Left ventricle myocardium inferior (tissue), 1 donor: ENCODE results near the gene ANXA6. TPM values are rescaled to one million over a fixed set of nuclear protein-coding genes. Genes with fewer than 3 reads are reported as not detected.

Experiments used
- DNase-seq: peaks from one replicate; pipeline ENCODE4 v3.0.0-alpha.2; 2020
- H3K27ac ChIP-seq: fragments of 200-600 bp; replicated peaks from 2 replicates; pipeline ENCODE4 v1.8.0; 2021
- H3K27me3 ChIP-seq: fragments of 200-600 bp; 2 replicates; pipeline ENCODE4 v1.8.0; 2021; ENCODE audit warnings: low read depth
- H3K36me3 ChIP-seq: fragments of 200-600 bp; 2 replicates; pipeline ENCODE4 v1.8.0; 2021
- H3K4me1 ChIP-seq: fragments of 200-600 bp; 2 replicates; pipeline ENCODE4 v1.8.0; 2021
- H3K4me3 ChIP-seq: fragments of 200-600 bp; 2 replicates; pipeline ENCODE4 v1.8.0; 2021; ENCODE audit warnings: mild to moderate bottlenecking, moderate library complexity
- H3K9me3 ChIP-seq: fragments of 200-600 bp; replicated peaks from 2 replicates; pipeline ENCODE4 v1.8.0; 2021
- intact Hi-C: fragments of 100-400 bp; cut with micrococcal nuclease; formaldehyde crosslinking; loops from one replicate; pipeline ENCODE4 v1.11.0; 2022
- total RNA-seq: library from RNA; stranded (reverse); fragmentation: NEBNext Ultra II Directional; extraction: Animal tissue kit (Norgen Biotek cat#: 25700); gene quantifications from one replicate; pipeline ENCODE4 v1.2.1, GENCODE V29; 2021
- TF ChIP-seq, protein P1 (sequence below): fragments of 200-600 bp; IDR thresholded peaks from 2 replicates; pipeline ENCODE4 v1.8.0; 2021; ENCODE audit warnings: antibody characterized with exemption, mild to moderate bottlenecking, borderline replicate concordance
- donor health status: DM: no; HTN: yes; CAD: no; lungs with severe emphysema.

Gene ANXA6
- total RNA-seq, 1 donor from 2014 or later: 195 TPM

DNA sequence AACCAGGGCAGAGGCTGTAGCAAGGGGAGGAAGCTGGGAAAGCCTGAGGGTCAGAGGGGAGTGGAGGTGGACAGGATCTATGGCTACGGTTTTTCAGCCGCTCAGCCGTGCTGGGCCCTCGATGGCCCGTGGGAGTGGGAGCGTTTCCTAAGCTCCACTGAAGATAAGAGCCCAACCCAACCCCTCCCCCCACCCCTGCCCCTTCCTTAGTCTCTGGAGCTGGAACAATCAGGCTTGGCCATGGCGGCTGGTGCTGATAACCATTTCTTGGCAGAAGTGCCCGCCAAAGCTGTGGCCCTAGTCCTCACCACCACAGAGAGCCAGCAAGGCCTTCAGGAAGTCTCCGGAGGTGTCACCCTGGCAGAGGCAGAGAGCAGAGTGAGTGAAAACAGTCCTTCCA lies 56.4 kb downstream of the ANXA6 start:
- intact Hi-C loops: no loop called here
- H3K4me1 ChIP-seq: peaks cover 56% of the 10 kb centered on the region
- no peak for DNase-seq
- H3K27ac ChIP-seq: peak overlapping the region; percentile 67
- H3K9me3 ChIP-seq: no peaks in the 10 kb centered on the region
- H3K27me3 ChIP-seq: no peaks in the 10 kb centered on the region
- peaks cover 47% of the 10 kb centered on the region for H3K36me3 ChIP-seq
- TF ChIP-seq, protein P1, sequence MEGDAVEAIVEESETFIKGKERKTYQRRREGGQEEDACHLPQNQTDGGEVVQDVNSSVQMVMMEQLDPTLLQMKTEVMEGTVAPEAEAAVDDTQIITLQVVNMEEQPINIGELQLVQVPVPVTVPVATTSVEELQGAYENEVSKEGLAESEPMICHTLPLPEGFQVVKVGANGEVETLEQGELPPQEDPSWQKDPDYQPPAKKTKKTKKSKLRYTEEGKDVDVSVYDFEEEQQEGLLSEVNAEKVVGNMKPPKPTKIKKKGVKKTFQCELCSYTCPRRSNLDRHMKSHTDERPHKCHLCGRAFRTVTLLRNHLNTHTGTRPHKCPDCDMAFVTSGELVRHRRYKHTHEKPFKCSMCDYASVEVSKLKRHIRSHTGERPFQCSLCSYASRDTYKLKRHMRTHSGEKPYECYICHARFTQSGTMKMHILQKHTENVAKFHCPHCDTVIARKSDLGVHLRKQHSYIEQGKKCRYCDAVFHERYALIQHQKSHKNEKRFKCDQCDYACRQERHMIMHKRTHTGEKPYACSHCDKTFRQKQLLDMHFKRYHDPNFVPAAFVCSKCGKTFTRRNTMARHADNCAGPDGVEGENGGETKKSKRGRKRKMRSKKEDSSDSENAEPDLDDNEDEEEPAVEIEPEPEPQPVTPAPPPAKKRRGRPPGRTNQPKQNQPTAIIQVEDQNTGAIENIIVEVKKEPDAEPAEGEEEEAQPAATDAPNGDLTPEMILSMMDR: no peak
- H3K4me3 ChIP-seq: no peak overlapping the region

DNA sequence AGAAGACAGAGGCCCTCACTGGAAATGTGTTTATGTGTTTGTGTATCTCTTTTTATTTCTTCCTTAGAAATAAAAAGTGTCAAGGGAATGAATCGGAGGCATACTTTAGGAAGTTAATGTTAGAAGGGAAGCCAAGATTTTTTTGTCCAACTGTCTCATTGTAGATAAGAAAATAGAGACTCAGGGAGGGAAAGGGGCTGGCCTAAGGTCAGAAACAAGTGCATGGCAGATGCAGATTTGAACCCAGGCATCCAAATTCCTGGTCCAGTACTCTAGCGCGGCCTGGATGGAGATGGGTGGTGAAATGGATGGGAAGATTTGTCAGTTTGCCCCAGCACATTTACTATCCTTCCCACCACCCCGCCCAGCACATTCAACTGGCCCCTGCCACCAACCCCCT lies 56.9 kb downstream of the ANXA6 start:
- Histone ChIP-seq H3K4me3 (no peak overlapping the region), H3K27me3 (no peaks in the 10 kb centered on the region), H3K27ac (peak overlapping the region; percentile 67), H3K9me3 (no peaks in the 10 kb centered on the region), H3K36me3 (peaks cover 43% of the 10 kb centered on the region), H3K4me1 (peaks cover 56% of the 10 kb centered on the region)
- TF ChIP-seq, protein P1: no peak
- no peak for DNase-seq
- intact Hi-C loops: no loop called here

DNA sequence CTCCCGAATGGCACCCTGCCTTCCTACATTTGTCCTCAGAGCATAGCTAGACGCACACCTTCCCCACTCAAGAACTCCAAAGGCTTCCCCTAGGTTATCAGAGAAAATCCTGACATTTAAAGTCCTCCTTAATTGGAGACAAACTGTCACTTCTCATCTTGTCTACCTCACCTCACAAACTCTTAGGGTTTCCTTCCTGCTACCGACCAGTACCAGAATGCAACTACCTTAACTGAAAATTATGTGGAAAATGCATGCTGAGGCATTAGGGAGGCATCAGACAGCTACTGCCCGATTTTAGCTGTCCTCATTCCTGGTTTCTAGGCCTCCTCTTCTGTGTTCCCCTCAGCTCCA lies 58.8 kb downstream of the ANXA6 start:
- H3K4me3 ChIP-seq: no peak overlapping the region
- DNase-seq: no peak
- H3K9me3 ChIP-seq: no peaks in the 10 kb centered on the region
- TF ChIP-seq, protein P1: no peak
- H3K36me3 ChIP-seq: peaks cover 26% of the 10 kb centered on the region
- H3K4me1 ChIP-seq: peaks cover 62% of the 10 kb centered on the region
- intact Hi-C loops: no loop called here
- H3K27ac ChIP-seq: no peak overlapping the region
- no peaks in the 10 kb centered on the region for H3K27me3 ChIP-seq

DNA sequence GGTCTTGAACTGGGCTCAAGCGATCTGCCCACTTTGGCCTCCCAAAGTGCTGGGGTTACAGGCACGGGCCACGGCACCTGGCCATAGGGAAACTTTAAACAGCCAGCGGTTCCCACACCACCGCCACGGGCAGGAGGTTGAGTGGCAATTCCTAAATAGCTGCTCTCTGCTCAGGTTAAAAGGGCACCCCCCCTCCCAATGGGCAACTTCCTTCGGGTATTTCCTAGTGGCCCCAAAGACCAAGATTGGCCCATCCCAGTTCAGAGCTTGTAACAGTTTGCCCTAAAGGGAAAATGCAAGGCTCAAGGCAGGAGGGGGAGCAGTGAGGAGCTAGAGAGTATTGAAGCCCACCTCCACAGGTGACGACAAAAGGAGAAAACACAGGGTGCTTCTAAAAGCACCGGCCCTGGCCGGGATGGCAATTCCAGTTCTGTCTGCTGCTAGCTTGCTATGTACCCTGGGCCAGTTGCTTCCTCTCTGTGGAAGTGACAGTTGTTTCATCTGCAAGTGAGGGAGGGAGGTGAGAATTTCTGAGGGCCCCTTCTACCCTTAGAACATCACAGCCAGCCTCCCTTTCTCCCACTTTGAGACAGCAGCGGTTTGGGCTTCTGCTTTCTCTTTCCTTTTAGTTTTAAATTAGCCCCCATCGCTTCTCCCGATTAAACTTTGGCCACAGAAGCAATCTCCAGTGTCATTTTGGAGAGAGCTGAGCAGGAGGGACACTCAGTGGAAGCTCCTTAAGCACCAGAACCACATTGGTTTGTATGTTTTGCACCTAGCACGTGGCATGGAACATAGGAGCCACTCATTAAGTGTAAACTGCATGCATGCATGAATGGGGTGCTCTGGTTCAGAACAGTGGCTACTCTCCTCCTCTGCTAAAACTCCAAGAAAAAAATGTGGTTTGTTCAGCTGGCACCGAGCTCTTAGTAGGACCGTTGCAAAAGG lies 59.5 kb downstream of the ANXA6 start:
- peaks cover 69% of the 10 kb centered on the region for H3K4me1 ChIP-seq
- DNase-seq: no peak
- TF ChIP-seq, protein P1: no peak
- H3K27ac ChIP-seq: no peak overlapping the region
- no peaks in the 10 kb centered on the region for H3K9me3 ChIP-seq
- intact Hi-C loops: no loop called here
- H3K4me3 ChIP-seq: no peak overlapping the region
- peaks cover 20% of the 10 kb centered on the region for H3K36me3 ChIP-seq
- H3K27me3 ChIP-seq: no peaks in the 10 kb centered on the region

DNA sequence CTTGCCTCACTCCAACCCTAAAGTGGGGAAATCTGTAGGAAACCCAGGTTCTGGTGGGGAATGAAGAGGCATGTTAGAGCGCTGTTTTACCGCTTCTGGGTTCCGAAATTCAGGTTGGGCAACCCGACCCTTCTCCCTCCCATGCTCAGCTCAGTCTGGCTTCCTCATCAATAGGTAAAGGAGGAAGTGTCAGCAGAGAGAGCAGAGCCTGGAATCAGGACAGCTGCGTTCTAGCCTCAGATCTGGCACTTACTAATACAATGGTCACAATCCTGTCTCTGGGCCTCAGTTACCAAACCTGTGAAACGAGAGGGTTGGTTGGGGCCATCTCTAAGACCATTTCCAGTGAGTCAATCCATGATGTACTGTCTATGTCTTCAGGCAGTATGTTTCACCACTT lies 60.5 kb downstream of the ANXA6 start:
- DNase-seq: no peak
- intact Hi-C loops: no loop called here
- TF ChIP-seq, protein P1: no peak
- Histone ChIP-seq H3K36me3 (peaks cover 10% of the 10 kb centered on the region), H3K4me1 (peaks cover 66% of the 10 kb centered on the region), H3K27ac (peak overlapping the region; percentile 73), H3K9me3 (no peaks in the 10 kb centered on the region), H3K4me3 (no peak overlapping the region), H3K27me3 (no peaks in the 10 kb centered on the region)
